Activated CD8-positive, alpha-beta memory T cell treated with anti-CD3 and anti-CD28 coated beads for 1 hour (primary cell): ENCODE data around the gene B3GALNT1.
"Not testable (repeated sequence)": the region's sequence is repeated elsewhere in the genome, so short reads cannot be mapped to it uniquely, and the experiment has no call there.

Source experiments
- DNase-seq, 2 donors: peaks; one replicate each; pipeline ENCODE4 v3.0.0-alpha.2; 2020; ENCODE audit warnings: low read depth in 1 of 2; ENCODE audit errors: extremely low read depth in 1 of 2

Gene B3GALNT1

GRCh38 chr3:161081633-161082032, 23.5 kb downstream of the B3GALNT1 start:
- no peak for DNase-seq

- no peak for DNase-seq
These were observed 32.0 kb downstream of the B3GALNT1 start for GRCh38 chr3:161073181-161073580.

GRCh38 chr3:161072751-161073150, 32.4 kb downstream of the B3GALNT1 start:
- DNase-seq, result no peak

- no peak for DNase-seq
These were observed 32.9 kb downstream of the B3GALNT1 start for GRCh38 chr3:161072211-161072621.

- no peak for DNase-seq
These were observed 34.0 kb downstream of the B3GALNT1 start for GRCh38 chr3:161070980-161071663.

- no peak for DNase-seq
These were observed 34.8 kb downstream of the B3GALNT1 start for GRCh38 chr3:161070252-161070930.

GRCh38 chr3:161069511-161070251, 35.5 kb downstream of the B3GALNT1 start:
- no peak for DNase-seq

GRCh38 chr3:161067335-161067734, 37.8 kb downstream of the B3GALNT1 start:
- no peak for DNase-seq

GRCh38 chr3:161066930-161067329, 38.2 kb downstream of the B3GALNT1 start:
- DNase-seq, result no peak

- DNase-seq, result no peak
These were observed 40.7 kb downstream of the B3GALNT1 start for GRCh38 chr3:161064413-161064812.

- no peak for DNase-seq
These were observed 50.1 kb downstream of the B3GALNT1 start for GRCh38 chr3:161054860-161055604.

GRCh38 chr3:161051856-161052255, 53.3 kb downstream of the B3GALNT1 start:
- no peak for DNase-seq

GRCh38 chr3:161050935-161051334, 54.2 kb downstream of the B3GALNT1 start:
- no peak for DNase-seq

GRCh38 chr3:161049683-161050248, 55.4 kb downstream of the B3GALNT1 start:
- no peak for DNase-seq

GRCh38 chr3:161043336-161044035, 61.7 kb downstream of the B3GALNT1 start:
- DNase-seq, result no peak

- DNase-seq, result no peak
These were observed 63.1 kb downstream of the B3GALNT1 start for GRCh38 chr3:161042023-161042501.

GRCh38 chr3:161038725-161039124, 66.4 kb downstream of the B3GALNT1 start:
- DNase-seq, result no peak

GRCh38 chr3:161035711-161036110, 69.4 kb downstream of the B3GALNT1 start:
- DNase-seq, result no peak

- DNase-seq, result not testable (repeated sequence)
These were observed 70.1 kb downstream of the B3GALNT1 start for GRCh38 chr3:161034913-161035550.
